ENCODE results near the gene CISH.

DNA sequence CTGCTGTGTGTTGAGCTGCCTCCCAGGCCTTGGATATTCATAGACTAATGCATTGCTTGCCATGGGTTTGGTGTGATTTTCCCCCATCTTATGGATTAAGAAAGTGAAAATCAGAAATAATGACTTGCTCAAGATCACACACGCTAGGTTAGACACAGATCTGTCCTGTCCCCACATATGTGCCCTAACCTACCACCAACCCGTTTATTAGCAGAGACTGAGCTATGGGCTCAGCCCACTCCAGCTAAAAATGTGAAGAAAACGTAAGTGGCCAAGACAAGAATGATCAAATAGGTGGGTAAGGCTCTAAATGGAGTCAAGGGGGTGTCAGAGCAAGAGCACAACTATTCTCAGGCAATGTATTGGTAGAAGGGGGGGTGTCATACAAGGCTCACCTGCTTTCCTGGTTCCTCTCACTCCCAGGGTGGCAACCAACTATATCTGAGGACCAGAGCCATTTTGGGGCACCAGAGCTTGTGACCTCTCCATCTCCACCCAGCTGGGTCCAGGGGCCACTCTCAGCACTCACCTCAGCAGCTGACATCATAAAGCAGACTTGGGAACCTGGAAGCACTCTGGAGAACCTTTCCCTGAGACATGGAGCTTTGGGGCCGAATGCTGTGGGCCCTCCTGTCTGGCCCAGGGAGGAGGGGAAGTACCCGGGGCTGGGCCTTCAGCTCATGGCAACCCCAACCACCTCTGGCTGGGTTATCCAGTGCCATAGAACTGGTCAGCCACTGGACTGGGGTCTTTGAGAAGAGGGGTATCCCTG, 40.9 kb downstream of the CISH start:
- TF ChIP-seq CEBPB (IDR thresholded peaks at IDR 0.05; ENCODE audit: borderline replicate concordance in 1 of 2, low read depth in 2 of 2, low read length in 2 of 2) (no peak), E4F1 (IDR thresholded peaks at IDR 0.05; ENCODE audit: borderline replicate concordance, partially characterized antibody) (no peak), USF1 (IDR thresholded peaks at IDR 0.05; ENCODE audit: borderline replicate concordance, extremely low read length, insufficient read depth, low read depth, low read length) (no peak)
- TF ChIP-seq, protein P1, sequence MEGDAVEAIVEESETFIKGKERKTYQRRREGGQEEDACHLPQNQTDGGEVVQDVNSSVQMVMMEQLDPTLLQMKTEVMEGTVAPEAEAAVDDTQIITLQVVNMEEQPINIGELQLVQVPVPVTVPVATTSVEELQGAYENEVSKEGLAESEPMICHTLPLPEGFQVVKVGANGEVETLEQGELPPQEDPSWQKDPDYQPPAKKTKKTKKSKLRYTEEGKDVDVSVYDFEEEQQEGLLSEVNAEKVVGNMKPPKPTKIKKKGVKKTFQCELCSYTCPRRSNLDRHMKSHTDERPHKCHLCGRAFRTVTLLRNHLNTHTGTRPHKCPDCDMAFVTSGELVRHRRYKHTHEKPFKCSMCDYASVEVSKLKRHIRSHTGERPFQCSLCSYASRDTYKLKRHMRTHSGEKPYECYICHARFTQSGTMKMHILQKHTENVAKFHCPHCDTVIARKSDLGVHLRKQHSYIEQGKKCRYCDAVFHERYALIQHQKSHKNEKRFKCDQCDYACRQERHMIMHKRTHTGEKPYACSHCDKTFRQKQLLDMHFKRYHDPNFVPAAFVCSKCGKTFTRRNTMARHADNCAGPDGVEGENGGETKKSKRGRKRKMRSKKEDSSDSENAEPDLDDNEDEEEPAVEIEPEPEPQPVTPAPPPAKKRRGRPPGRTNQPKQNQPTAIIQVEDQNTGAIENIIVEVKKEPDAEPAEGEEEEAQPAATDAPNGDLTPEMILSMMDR (IDR thresholded peaks at IDR 0.05 in 2 of 3, conservative IDR thresholded peaks at IDR 0.05 in 1 of 3; ENCODE audit: control insufficient read depth in 2 of 3, extremely low read depth in 1 of 3, insufficient read depth in 1 of 3, low read depth in 3 of 3, low read length in 3 of 3): no peak
- TF ChIP-seq, protein P2, sequence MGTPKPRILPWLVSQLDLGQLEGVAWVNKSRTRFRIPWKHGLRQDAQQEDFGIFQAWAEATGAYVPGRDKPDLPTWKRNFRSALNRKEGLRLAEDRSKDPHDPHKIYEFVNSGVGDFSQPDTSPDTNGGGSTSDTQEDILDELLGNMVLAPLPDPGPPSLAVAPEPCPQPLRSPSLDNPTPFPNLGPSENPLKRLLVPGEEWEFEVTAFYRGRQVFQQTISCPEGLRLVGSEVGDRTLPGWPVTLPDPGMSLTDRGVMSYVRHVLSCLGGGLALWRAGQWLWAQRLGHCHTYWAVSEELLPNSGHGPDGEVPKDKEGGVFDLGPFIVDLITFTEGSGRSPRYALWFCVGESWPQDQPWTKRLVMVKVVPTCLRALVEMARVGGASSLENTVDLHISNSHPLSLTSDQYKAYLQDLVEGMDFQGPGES (IDR thresholded peaks at IDR 0.05): no peak

Data from GM12878 (cell line).